Caco-2 (cell line): ENCODE measurements around the gene TYW5. TPM values are rescaled to one million over a fixed set of nuclear protein-coding genes. Genes with fewer than 3 reads are reported as not detected.

Experiments
- BruUV-seq: library from RNA; stranded (reverse); fragments of 400-500 nt; replicated peaks from 2 replicates; lab custom pipeline; 2021; lab: Mats Ljungman, UMichigan
- CTCF ChIA-PET: fragments of 300-600 bp; sonication (Branson Sonifier 250); formaldehyde crosslinking; loops from one replicate; lab custom pipeline; 2022; ENCODE audit warnings: antibody characterized with exemption; lab: Charles Lee
- POLR2A ChIA-PET: fragments of 300-600 bp; sonication (Branson Sonifier 250); formaldehyde crosslinking; loops from one replicate; lab custom pipeline; 2022; ENCODE audit warnings: antibody characterized with exemption; lab: Charles Lee
- DNase-seq, 2 experiments: peaks; one replicate each; pipeline versions ENCODE4 v3.0.0 to v3.0.0-alpha.2; 2020 to 2022
- H3K27me3 ChIP-seq: replicated peaks from 2 replicates; pipeline ENCODE4 v1.6.0; 2011; ENCODE audit warnings: low read length; ENCODE audit not compliant: control insufficient read depth, insufficient read depth
- H3K36me3 ChIP-seq: 2 replicates; pipeline ENCODE4 v1.5.1; 2011; ENCODE audit warnings: low read length; ENCODE audit not compliant: control insufficient read depth, insufficient read depth
- H3K4me1 ChIP-seq: fragments of 250-450 bp; sonication (Bioruptor Pico); 2 replicates; pipeline ENCODE4 v1.5.1; 2020; ENCODE audit warnings: mild to moderate bottlenecking
- H3K4me3 ChIP-seq: 2 replicates; pipeline ENCODE4 v1.5.1; 2011; ENCODE audit warnings: low read depth, mild to moderate bottlenecking, control low read depth, low read length
- H3K9me3 ChIP-seq: fragments of 250-450 bp; sonication (Bioruptor Pico); 2 replicates; pipeline ENCODE4 v1.5.1; 2020; ENCODE audit warnings: mild to moderate bottlenecking, moderate library complexity
- H3K27ac Mint-ChIP-seq: one replicate; pipeline ENCODE4 v1.8.0; 2022; ENCODE audit warnings: mixed read lengths; ENCODE audit not compliant: unreplicated experiment
- H3K27me3 Mint-ChIP-seq: one replicate; pipeline ENCODE4 v1.8.0; 2022; ENCODE audit warnings: mixed read lengths; ENCODE audit not compliant: insufficient read depth, unreplicated experiment
- H3K36me3 Mint-ChIP-seq: one replicate; pipeline ENCODE4 v1.8.0; 2022; ENCODE audit warnings: mild to moderate bottlenecking, mixed read lengths; ENCODE audit not compliant: insufficient read depth, unreplicated experiment
- H3K4me1 Mint-ChIP-seq: one replicate; pipeline ENCODE4 v1.8.0; 2022; ENCODE audit warnings: low read depth, mixed read lengths; ENCODE audit not compliant: unreplicated experiment
- H3K4me3 Mint-ChIP-seq: one replicate; pipeline ENCODE4 v1.8.0; 2022; ENCODE audit warnings: mild to moderate bottlenecking, moderate library complexity, mixed read lengths; ENCODE audit not compliant: unreplicated experiment
- H3K9me3 Mint-ChIP-seq: one replicate; pipeline ENCODE4 v1.8.0; 2022; ENCODE audit warnings: mixed read lengths; ENCODE audit not compliant: unreplicated experiment
- intact Hi-C: fragments of 100-400 bp; cut with micrococcal nuclease; formaldehyde crosslinking; loops from one replicate; pipeline ENCODE4 v1.10.0; 2022; ENCODE audit not compliant: unreplicated experiment
- total RNA-seq: library from RNA; stranded (reverse); gene quantifications from 2 replicates; pipeline ENCODE4 v1.2.3, GENCODE V29; 2022
- TF ChIP-seq, protein P1 (sequence below), 2 experiments: fragments of 200-600 bp in 1 of 2; IDR thresholded peaks; 1 replicate in 1 of 2; 2 replicates in 1 of 2; pipeline versions ENCODE4 v1.5.1 to v1.8.0; 2011 to 2022; ENCODE audit warnings: antibody characterized with exemption in 1 of 2, control low read depth in 1 of 2, inconsistent platforms in 1 of 2, low read depth in 1 of 2, low read length in 1 of 2, mild to moderate bottlenecking in 1 of 2, moderate library complexity in 1 of 2; ENCODE audit not compliant: insufficient read depth in 1 of 2, severe bottlenecking in 1 of 2, unreplicated experiment in 1 of 2

The TYW5 gene
- total RNA-seq, 1 experiment from 2014 or later, result 13.9 TPM

- no peaks in the 10 kb centered on the region for H3K27me3 ChIP-seq
- DNase-seq, result no peak
- ChIA-PET CTCF (interaction anchor here (0.7 to 1.1 kb wide), 3 partner anchors 29 to 236 kb away, joined by 3 to 6 read pairs (median 4); partner anchors contain the start of gene C2orf69), POLR2A (no interaction called here)
- TF ChIP-seq, protein P1, sequence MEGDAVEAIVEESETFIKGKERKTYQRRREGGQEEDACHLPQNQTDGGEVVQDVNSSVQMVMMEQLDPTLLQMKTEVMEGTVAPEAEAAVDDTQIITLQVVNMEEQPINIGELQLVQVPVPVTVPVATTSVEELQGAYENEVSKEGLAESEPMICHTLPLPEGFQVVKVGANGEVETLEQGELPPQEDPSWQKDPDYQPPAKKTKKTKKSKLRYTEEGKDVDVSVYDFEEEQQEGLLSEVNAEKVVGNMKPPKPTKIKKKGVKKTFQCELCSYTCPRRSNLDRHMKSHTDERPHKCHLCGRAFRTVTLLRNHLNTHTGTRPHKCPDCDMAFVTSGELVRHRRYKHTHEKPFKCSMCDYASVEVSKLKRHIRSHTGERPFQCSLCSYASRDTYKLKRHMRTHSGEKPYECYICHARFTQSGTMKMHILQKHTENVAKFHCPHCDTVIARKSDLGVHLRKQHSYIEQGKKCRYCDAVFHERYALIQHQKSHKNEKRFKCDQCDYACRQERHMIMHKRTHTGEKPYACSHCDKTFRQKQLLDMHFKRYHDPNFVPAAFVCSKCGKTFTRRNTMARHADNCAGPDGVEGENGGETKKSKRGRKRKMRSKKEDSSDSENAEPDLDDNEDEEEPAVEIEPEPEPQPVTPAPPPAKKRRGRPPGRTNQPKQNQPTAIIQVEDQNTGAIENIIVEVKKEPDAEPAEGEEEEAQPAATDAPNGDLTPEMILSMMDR (IDR thresholded peaks at IDR 0.05; ENCODE audit: insufficient read depth in 1 of 2, low read depth in 1 of 2, low read length in 1 of 2, severe bottlenecking in 1 of 2, unreplicated experiment in 1 of 2), result peak; percentile 22 to 46
- H3K9me3 ChIP-seq, result no peaks in the 10 kb centered on the region
- intact Hi-C loops, result loop anchor here (1.0 to 2.0 kb wide), 2 partner anchors 90 to 236 kb away; partner anchors contain the start of gene FTCDNL1
- H3K4me1 Mint-ChIP-seq, result no peaks in the 10 kb centered on the region
- no peaks in the 10 kb centered on the region for H3K27me3 Mint-ChIP-seq
- no peaks in the 10 kb centered on the region; the same call in 1 of the 2 replicates for H3K36me3 ChIP-seq
- H3K27ac Mint-ChIP-seq, result no peak overlapping the region
- H3K4me3 Mint-ChIP-seq, result no peak overlapping the region
- H3K9me3 Mint-ChIP-seq, result no peaks in the 10 kb centered on the region
- peaks cover 46% of the 10 kb centered on the region for H3K36me3 Mint-ChIP-seq
- H3K4me3 ChIP-seq, result no peak overlapping the region
- 0 out of 2 replicates have a peak, but pooled peaks cover 10% of the 10 kb centered on the region for H3K4me1 ChIP-seq
- no TSS peak for BruUV-seq
Observed at GRCh38 chr2:199940373-199940772, 14.9 kb downstream of the TYW5 start.

GRCh38 chr2:199936554-199936953 is 18.7 kb downstream of the TYW5 start:
- no TSS peak for BruUV-seq
- Histone ChIP-seq H3K4me1 (0 out of 2 replicates have a peak, but pooled peaks cover 7% of the 10 kb centered on the region), H3K4me3 (no peak overlapping the region), H3K9me3 (no peaks in the 10 kb centered on the region), H3K36me3 (peaks cover 3% of the 10 kb centered on the region; the same call in 1 of the 2 replicates), H3K27me3 (no peaks in the 10 kb centered on the region)
- ChIA-PET POLR2A (no interaction called here), CTCF (no interaction called here)
- H3K27me3 Mint-ChIP-seq, result no peaks in the 10 kb centered on the region
- no peaks in the 10 kb centered on the region for H3K9me3 Mint-ChIP-seq
- H3K4me3 Mint-ChIP-seq, result no peak overlapping the region
- intact Hi-C loops, result no loop called here
- H3K4me1 Mint-ChIP-seq, result no peaks in the 10 kb centered on the region
- TF ChIP-seq, protein P1 (IDR thresholded peaks at IDR 0.05; ENCODE audit: insufficient read depth in 1 of 2, low read depth in 1 of 2, low read length in 1 of 2, severe bottlenecking in 1 of 2, unreplicated experiment in 1 of 2), result no peak
- peaks cover 52% of the 10 kb centered on the region for H3K36me3 Mint-ChIP-seq
- no peak overlapping the region for H3K27ac Mint-ChIP-seq
- DNase-seq, result no peak

GRCh38 chr2:199933466-199933865 is 21.8 kb downstream of the TYW5 start:
- TF ChIP-seq, protein P1 (IDR thresholded peaks at IDR 0.05; ENCODE audit: insufficient read depth in 1 of 2, low read depth in 1 of 2, low read length in 1 of 2, severe bottlenecking in 1 of 2, unreplicated experiment in 1 of 2), result no peak
- Histone ChIP-seq H3K27me3 (no peaks in the 10 kb centered on the region), H3K9me3 (no peaks in the 10 kb centered on the region), H3K4me1 (0 out of 2 replicates have a peak, but pooled peaks cover 7% of the 10 kb centered on the region), H3K4me3 (no peak overlapping the region), H3K36me3 (peaks cover 3% of the 10 kb centered on the region; the same call in 1 of the 2 replicates)
- no peaks in the 10 kb centered on the region for H3K4me1 Mint-ChIP-seq
- no peak overlapping the region for H3K4me3 Mint-ChIP-seq
- no peak overlapping the region for H3K27ac Mint-ChIP-seq
- H3K36me3 Mint-ChIP-seq, result peaks cover 56% of the 10 kb centered on the region
- no peaks in the 10 kb centered on the region for H3K9me3 Mint-ChIP-seq
- intact Hi-C loops, result no loop called here
- BruUV-seq, result no TSS peak
- ChIA-PET POLR2A (no interaction called here), CTCF (no interaction called here)
- DNase-seq, result no peak
- no peaks in the 10 kb centered on the region for H3K27me3 Mint-ChIP-seq
